ENCODE results near the gene ASH1L. TPM values are rescaled to one million over a fixed set of nuclear protein-coding genes. Genes with fewer than 3 reads are reported as not detected.
"Not testable (repeated sequence)": the region's sequence is repeated elsewhere in the genome, so short reads cannot be mapped to it uniquely, and the experiment has no call there.

ASH1L gene
- total and polyA plus RNA-seq, 2 experiments from 2014 or later = 23.6 to 24.7 TPM

DNA sequence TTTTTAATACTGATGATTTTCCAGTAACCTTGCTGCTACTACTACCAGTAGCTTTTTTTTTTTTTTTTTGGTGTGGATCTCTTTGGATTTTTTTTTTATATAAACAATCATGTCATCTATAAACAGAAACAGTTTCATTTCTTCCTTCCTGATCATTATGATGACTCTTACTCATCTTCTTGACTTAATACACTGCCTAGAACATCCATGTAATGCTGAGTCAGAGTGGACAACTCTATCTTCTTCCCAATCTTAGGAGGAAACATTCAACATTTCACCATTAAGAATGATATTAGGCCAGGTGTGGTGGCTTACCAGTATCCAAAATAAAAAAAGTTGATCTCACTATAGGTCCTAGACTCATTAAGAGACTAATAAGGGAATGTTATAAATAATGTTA, 172.8 kb downstream of the ASH1L start (continued):
- TF ChIP-seq, protein P1, sequence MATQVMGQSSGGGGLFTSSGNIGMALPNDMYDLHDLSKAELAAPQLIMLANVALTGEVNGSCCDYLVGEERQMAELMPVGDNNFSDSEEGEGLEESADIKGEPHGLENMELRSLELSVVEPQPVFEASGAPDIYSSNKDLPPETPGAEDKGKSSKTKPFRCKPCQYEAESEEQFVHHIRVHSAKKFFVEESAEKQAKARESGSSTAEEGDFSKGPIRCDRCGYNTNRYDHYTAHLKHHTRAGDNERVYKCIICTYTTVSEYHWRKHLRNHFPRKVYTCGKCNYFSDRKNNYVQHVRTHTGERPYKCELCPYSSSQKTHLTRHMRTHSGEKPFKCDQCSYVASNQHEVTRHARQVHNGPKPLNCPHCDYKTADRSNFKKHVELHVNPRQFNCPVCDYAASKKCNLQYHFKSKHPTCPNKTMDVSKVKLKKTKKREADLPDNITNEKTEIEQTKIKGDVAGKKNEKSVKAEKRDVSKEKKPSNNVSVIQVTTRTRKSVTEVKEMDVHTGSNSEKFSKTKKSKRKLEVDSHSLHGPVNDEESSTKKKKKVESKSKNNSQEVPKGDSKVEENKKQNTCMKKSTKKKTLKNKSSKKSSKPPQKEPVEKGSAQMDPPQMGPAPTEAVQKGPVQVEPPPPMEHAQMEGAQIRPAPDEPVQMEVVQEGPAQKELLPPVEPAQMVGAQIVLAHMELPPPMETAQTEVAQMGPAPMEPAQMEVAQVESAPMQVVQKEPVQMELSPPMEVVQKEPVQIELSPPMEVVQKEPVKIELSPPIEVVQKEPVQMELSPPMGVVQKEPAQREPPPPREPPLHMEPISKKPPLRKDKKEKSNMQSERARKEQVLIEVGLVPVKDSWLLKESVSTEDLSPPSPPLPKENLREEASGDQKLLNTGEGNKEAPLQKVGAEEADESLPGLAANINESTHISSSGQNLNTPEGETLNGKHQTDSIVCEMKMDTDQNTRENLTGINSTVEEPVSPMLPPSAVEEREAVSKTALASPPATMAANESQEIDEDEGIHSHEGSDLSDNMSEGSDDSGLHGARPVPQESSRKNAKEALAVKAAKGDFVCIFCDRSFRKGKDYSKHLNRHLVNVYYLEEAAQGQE (IDR thresholded peaks at IDR 0.05; ENCODE audit: unreplicated experiment) = no peak
- TF ChIP-seq EZH2 (IDR thresholded peaks at IDR 0.05; ENCODE audit: low read depth, unreplicated experiment) = no peak
- no peak for TF ChIP-seq STAT1 (IDR thresholded peaks at IDR 0.05; ENCODE audit: unreplicated experiment)
- no peak for TF ChIP-seq JUNB (IDR thresholded peaks at IDR 0.05; ENCODE audit: unreplicated experiment)
- no peak for TF ChIP-seq ZNF114 (CRISPR knock-in tag; IDR thresholded peaks at IDR 0.05)

DNA sequence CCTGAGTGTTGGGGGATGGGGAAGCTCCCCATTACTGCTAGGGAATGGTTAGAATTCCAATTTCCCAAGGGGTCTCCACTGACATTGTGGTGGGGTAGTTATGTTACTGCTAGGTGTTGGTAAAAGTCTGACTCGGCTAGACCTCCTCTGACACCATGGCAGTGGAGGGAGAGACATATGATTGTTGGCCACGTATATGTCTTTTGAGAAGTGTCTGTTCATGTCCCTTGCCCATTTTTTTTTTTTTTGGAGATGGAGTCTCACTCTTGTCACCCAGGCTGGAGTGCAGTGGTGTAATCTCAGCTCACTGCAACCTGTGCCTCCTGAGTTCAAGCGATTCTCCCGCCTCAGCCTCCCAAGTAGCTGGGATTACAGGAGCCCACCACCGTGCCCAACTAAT, 176.8 kb downstream of the ASH1L start:
- H3K4me3 Mint-ChIP-seq; H3K4me1 Mint-ChIP-seq; H3K27ac ChIP-seq (ENCODE audit: low read depth); H3K79me2 ChIP-seq (replicated peaks; ENCODE audit: insufficient read depth); H2AFZ ChIP-seq; H3K27me3 Mint-ChIP-seq (ENCODE audit: insufficient read depth, low read depth, poor library complexity); H4K20me1 ChIP-seq (replicated peaks; ENCODE audit: insufficient read depth); ATAC-seq; H3K4me3 ChIP-seq; H3F3A ChIP-seq (replicated peaks; ENCODE audit: low read depth); H3K27me3 ChIP-seq (ENCODE audit: insufficient read depth); H3K4me1 ChIP-seq (ENCODE audit: insufficient read depth); H3K9me2 ChIP-seq (ENCODE audit: insufficient read depth); H3K36me3 ChIP-seq (ENCODE audit: insufficient read depth); H3K4me2 ChIP-seq; H3K27ac Mint-ChIP-seq: not testable (repeated sequence)
- peak; percentile 14 for DNase-seq (ENCODE audit: low spot score)
- Mint-ChIP-seq H3K36me3 (ENCODE audit: low read depth) (peaks cover 38% of the 10 kb centered on the region), H3K9me3 (0 out of 3 replicates have a peak, but pooled peaks cover 12% of the 10 kb centered on the region)

DNA sequence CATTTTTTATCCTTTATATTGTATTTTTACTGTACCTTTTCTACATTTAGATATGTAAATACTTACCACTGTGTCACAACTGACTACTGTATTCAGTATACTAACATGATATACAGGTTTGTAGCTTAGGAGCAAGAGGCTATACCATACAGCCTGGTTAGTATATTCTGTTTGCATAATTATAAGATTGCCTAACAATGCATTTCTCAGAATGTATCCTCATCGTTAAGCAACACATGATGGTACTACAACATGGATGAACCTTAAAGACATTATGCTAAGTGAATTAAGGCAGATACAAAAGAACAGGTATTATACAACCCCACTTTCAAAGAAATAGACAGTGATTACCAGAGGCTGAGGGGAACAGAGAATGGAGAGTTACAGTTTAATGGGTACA, 179.2 kb downstream of the ASH1L start:
- Histone ChIP-seq H2AFZ (no peak overlapping the region), H3F3A (replicated peaks; ENCODE audit: low read depth) (no peaks in the 10 kb centered on the region), H3K27ac (ENCODE audit: low read depth) (no peak overlapping the region), H3K4me1 (ENCODE audit: insufficient read depth) (peaks cover 8% of the 10 kb centered on the region), H3K79me2 (replicated peaks; ENCODE audit: insufficient read depth) (no peaks in the 10 kb centered on the region), H3K9me2 (ENCODE audit: insufficient read depth) (no peaks in the 10 kb centered on the region), H3K27me3 (ENCODE audit: insufficient read depth) (no peaks in the 10 kb centered on the region), H3K4me2 (no peak overlapping the region), H3K36me3 (ENCODE audit: insufficient read depth) (peaks cover 6% of the 10 kb centered on the region; the same call in 1 of the 2 replicates), H4K20me1 (replicated peaks; ENCODE audit: insufficient read depth) (no peaks in the 10 kb centered on the region), H3K4me3 (no peak overlapping the region)
- ATAC-seq (no peak), DNase-seq (ENCODE audit: low spot score) (no peak)
- Mint-ChIP-seq H3K27me3 (ENCODE audit: insufficient read depth, low read depth, poor library complexity) (peaks cover 2% of the 10 kb centered on the region), H3K36me3 (ENCODE audit: low read depth) (peaks cover 29% of the 10 kb centered on the region), H3K27ac (no peak overlapping the region), H3K4me3 (no peak overlapping the region), H3K4me1 (peaks cover 10% of the 10 kb centered on the region), H3K9me3 (0 out of 3 replicates have a peak, but pooled peaks cover 12% of the 10 kb centered on the region)
- TF ChIP-seq POLR2AphosphoS5 (IDR thresholded peaks at IDR 0.05; ENCODE audit: low read depth) (no peak), JUNB (IDR thresholded peaks at IDR 0.05; ENCODE audit: unreplicated experiment) (no peak), ZNF114 (CRISPR knock-in tag; IDR thresholded peaks at IDR 0.05) (no peak), CREB1 (CRISPR knock-in tag; IDR thresholded peaks at IDR 0.05; ENCODE audit: low read depth) (no peak)
- TF ChIP-seq, protein P2, sequence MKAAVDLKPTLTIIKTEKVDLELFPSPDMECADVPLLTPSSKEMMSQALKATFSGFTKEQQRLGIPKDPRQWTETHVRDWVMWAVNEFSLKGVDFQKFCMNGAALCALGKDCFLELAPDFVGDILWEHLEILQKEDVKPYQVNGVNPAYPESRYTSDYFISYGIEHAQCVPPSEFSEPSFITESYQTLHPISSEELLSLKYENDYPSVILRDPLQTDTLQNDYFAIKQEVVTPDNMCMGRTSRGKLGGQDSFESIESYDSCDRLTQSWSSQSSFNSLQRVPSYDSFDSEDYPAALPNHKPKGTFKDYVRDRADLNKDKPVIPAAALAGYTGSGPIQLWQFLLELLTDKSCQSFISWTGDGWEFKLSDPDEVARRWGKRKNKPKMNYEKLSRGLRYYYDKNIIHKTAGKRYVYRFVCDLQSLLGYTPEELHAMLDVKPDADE (IDR thresholded peaks at IDR 0.05) = no peak
- TF ChIP-seq, protein P3, sequence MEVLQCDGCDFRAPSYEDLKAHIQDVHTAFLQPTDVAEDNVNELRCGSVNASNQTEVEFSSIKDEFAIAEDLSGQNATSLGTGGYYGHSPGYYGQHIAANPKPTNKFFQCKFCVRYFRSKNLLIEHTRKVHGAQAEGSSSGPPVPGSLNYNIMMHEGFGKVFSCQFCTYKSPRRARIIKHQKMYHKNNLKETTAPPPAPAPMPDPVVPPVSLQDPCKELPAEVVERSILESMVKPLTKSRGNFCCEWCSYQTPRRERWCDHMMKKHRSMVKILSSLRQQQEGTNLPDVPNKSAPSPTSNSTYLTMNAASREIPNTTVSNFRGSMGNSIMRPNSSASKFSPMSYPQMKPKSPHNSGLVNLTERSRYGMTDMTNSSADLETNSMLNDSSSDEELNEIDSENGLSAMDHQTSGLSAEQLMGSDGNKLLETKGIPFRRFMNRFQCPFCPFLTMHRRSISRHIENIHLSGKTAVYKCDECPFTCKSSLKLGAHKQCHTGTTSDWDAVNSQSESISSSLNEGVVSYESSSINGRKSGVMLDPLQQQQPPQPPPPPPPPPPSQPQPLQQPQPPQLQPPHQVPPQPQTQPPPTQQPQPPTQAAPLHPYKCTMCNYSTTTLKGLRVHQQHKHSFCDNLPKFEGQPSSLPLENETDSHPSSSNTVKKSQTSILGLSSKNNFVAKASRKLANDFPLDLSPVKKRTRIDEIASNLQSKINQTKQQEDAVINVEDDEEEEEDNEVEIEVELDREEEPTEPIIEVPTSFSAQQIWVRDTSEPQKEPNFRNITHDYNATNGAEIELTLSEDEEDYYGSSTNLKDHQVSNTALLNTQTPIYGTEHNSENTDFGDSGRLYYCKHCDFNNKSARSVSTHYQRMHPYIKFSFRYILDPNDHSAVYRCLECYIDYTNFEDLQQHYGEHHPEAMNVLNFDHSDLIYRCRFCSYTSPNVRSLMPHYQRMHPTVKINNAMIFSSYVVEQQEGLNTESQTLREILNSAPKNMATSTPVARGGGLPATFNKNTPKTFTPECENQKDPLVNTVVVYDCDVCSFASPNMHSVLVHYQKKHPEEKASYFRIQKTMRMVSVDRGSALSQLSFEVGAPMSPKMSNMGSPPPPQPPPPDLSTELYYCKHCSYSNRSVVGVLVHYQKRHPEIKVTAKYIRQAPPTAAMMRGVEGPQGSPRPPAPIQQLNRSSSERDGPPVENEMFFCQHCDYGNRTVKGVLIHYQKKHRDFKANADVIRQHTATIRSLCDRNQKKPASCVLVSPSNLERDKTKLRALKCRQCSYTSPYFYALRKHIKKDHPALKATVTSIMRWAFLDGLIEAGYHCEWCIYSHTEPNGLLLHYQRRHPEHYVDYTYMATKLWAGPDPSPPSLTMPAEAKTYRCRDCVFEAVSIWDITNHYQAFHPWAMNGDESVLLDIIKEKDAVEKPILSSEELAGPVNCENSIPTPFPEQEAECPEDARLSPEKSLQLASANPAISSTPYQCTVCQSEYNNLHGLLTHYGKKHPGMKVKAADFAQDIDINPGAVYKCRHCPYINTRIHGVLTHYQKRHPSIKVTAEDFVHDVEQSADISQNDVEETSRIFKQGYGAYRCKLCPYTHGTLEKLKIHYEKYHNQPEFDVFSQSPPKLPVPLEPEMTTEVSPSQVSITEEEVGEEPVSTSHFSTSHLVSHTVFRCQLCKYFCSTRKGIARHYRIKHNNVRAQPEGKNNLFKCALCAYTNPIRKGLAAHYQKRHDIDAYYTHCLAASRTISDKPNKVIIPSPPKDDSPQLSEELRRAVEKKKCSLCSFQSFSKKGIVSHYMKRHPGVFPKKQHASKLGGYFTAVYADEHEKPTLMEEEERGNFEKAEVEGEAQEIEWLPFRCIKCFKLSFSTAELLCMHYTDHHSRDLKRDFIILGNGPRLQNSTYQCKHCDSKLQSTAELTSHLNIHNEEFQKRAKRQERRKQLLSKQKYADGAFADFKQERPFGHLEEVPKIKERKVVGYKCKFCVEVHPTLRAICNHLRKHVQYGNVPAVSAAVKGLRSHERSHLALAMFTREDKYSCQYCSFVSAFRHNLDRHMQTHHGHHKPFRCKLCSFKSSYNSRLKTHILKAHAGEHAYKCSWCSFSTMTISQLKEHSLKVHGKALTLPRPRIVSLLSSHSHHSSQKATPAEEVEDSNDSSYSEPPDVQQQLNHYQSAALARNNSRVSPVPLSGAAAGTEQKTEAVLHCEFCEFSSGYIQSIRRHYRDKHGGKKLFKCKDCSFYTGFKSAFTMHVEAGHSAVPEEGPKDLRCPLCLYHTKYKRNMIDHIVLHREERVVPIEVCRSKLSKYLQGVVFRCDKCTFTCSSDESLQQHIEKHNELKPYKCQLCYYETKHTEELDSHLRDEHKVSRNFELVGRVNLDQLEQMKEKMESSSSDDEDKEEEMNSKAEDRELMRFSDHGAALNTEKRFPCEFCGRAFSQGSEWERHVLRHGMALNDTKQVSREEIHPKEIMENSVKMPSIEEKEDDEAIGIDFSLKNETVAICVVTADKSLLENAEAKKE (CRISPR knock-in tag; IDR thresholded peaks at IDR 0.05) = no peak

Measured in GM23338 (cell line).